HG02763 (cell line): Measurements from ENCODE around the gene SQOR.

Experiments used
- ATAC-seq: cut with Tn5 transposase; IDR thresholded peaks from one replicate; pipeline ENCODE4 v1.9.1; 2021; ENCODE audit warnings: mild to moderate bottlenecking, moderate library complexity; ENCODE audit not compliant: unreplicated experiment

The SQOR gene

GRCh38 chr15:45634432-45635190, at the start of gene SQOR:
Gene SQOR, plus strand, starts transcription at chr15:45635029. Its CDS starts 23,895 bp downstream, at chr15:45658924.
- ATAC-seq: peak; percentile 74

DNA sequence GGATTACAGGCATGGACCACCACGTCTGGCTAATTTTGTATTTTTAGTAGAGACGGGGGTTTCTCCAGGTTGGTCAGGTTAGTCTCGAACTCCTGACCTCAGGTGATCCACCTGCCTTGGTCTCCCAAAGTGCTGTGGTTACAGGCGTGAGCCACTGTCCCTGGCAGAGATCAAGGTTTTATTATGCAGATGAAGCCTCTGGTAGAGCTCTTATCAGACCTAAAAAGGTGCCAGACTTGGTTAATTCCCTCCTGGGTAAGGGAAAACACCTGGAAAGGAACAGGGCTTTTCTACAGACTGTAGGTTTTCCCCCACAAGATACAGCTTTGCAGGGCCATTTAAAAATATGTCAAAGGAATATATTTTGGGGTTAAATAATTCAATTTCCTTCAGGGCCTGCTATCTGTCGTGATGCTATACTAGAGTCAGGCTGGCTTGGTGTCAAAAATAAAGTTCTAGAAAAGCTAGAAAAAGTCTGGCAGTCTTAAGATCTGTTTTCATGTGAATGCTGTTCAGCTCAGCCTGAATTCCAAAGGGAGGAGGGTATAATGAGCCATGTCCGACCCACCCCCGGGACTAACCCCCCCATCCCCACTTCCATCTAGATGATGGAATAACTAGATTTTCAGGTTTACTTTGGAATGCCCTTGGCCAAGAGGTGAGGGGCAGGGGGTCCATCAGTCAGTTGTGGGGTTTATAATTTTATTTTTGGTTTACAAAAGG, 49.6 kb upstream of the SQOR start:
- ATAC-seq: no peak

DNA sequence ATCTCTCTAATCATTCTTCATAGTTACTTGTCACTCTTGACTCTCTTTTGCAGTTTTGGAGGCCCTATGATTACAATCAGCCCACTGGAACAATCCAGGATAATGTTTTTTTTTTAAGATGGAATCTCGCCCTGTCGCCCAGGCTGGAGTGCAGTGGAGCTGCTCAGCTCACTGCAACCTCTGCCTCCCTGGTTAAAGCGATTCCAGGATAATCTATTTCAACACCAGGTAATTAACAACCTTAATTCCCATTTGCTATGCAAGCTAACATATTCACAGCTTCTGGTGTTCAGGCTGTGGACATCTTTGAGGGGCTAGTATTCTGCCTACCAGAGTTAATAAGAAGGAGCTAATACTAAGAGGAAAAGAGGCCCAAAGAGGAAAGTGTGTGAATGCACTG, 48.7 kb upstream of the SQOR start:
- ATAC-seq: no peak

DNA sequence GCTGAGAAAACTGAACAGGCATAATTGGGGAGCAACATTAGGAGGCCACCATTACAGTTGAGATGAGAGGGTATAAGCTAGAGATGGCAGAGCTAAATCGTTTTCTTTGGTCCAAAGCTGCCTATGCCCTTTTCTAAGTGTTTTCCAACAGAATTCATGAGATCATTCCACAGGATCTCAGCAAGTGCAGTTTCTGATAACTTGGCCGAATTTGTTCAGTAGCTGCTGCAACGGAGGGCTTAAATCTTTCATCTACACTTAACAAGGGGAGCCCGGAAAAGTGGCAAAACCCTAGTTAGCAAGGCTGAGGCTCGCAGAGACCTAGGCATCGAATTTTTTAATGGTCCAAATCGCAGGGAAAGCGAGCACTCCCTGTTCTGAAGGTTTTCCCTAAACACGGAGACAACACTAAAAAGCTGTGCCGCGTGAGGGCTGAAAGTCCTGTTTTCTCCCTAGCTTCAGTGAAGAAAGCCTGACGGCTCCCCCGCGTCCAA, 48.2 kb upstream of the SQOR start:
- ATAC-seq: peak; percentile 2

- peak; percentile 75 for ATAC-seq
These were observed 47.5 kb upstream of the SQOR start, which contains the start of gene BLOC1S6 for GRCh38 chr15:45587095-45587862. Gene BLOC1S6, plus strand, starts transcription at chr15:45587379. Its CDS starts 65 bp downstream, at chr15:45587444.

DNA sequence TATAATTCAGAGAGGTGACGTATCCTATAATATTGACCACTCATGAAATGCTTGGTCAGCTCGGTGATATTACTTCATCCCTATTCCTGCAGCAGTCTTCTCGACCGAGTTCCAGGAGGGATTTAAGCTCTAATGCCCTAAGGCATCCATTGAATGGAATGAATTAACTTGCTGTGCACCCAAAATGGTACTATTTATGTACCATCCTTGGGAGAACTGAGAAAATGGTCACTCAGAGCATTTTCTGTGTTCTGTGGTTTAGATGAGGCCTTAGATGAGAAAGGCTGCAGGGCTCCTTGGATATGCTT, 47.0 kb upstream of the SQOR start:
- no peak for ATAC-seq

GRCh38 chr15:45588219-45588875, 46.5 kb upstream of the SQOR start:
- no peak for ATAC-seq

DNA sequence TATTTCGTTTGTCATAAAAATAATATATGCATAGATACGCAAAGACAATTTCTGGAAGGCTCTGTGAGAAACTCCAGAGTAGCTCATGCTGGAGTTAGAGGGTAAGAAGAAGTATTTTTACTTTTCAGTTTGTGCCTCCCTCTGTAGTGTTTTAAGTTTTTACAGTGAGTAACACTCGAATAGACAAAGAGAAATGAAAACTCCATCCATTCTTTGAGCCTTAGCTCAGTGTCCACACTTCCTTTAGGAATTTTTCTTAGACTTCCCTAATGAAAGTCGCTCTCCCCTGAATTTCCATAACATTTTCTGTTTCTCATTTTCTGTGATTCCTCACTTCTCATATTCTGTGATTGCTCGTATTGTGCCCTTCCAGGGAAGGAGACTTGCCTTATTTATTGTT, 45.6 kb upstream of the SQOR start:
- no peak for ATAC-seq

DNA sequence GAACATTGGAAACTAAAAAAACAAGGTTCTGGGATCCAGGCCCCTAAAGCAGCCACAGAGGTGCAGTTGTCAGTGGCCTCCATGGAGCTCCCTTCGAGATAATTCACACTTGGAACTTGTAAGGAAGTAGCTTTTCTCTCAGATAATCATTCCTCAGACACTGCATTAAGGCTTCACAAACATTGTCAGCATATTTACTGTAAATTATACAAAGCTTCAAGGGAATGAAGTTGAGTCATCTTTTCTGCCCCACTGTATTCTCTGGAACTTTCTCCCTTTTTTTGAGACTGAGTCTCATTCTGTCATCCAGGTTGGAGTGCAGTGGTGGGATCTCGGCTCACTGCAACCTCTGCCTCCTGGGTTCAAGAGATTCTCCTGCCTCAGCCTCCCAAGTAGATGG, 40.5 kb upstream of the SQOR start:
- ATAC-seq: no peak

- ATAC-seq: no peak
These were observed 39.8 kb upstream of the SQOR start for GRCh38 chr15:45594835-45595530.

GRCh38 chr15:45603881-45604280, 30.9 kb upstream of the SQOR start:
- ATAC-seq: no peak

DNA sequence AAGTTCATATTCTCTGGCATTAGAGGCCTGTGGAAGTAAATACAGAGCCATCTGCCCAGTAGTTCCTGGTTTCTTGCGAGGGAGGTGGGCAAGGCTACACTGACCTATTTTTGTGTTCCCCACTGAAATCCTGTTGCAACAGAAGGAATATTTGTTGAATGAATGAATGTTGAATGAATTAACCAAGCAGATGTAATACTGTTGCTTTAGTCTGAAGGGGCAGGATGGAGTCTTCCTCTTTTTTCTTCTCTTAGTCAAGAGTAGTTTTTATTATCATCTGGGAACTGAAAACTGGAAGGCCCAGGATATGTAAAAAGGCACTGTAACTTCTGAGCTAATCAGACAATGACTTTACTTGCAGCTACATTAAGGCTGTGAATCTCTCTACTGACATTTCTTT, 30.5 kb upstream of the SQOR start:
- no peak for ATAC-seq

- no peak for ATAC-seq
These were observed 28.4 kb upstream of the SQOR start for GRCh38 chr15:45606413-45606812.

- no peak for ATAC-seq
These were observed 28.0 kb upstream of the SQOR start for GRCh38 chr15:45606841-45607240.

GRCh38 chr15:45611305-45611704, 23.5 kb upstream of the SQOR start:
- no peak for ATAC-seq

GRCh38 chr15:45612790-45613415, 21.9 kb upstream of the SQOR start:
- ATAC-seq: no peak

GRCh38 chr15:45616901-45617323, 17.9 kb upstream of the SQOR start:
- ATAC-seq: no peak

DNA sequence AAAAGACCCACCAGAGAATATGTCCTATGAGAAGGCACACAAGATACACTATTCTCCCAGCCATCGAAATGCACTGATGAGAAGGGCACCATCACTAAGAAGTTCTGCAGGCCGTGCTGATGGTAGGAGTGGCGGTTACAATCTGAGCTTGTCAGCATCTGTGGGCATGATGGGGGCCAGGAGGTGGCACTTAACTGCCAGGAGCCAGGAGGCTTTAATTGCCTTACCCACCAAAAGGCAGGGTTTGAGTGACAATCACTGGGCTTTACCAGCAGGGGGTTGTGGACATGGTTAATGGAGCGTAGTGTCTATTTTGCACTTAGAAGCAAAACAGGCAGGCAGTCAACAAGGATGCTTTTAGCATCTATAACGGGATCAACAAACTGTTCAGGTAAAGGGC, 16.0 kb upstream of the SQOR start:
- no peak for ATAC-seq

- ATAC-seq: no peak
These were observed 6.7 kb upstream of the SQOR start for GRCh38 chr15:45628136-45628535.
